ENCODE results near the gene STOML1.

The STOML1 gene

GRCh38 chr15:73930790-73931281 lies 61.3 kb downstream of the STOML1 start:
- DNase-seq (ENCODE audit: low read depth, low spot score): peak; percentile 60

GRCh38 chr15:73930371-73930770 lies 61.7 kb downstream of the STOML1 start:
- peak; percentile 75 for DNase-seq (ENCODE audit: low read depth, low spot score)

- DNase-seq (ENCODE audit: low read depth, low spot score): no peak
These were observed 63.0 kb downstream of the STOML1 start for GRCh38 chr15:73928971-73929627.

All from smooth muscle cell of the brain vasculature (primary cell).